ENCODE measurements around the gene LIN54. TPM values are rescaled to one million over a fixed set of nuclear protein-coding genes. Genes with fewer than 3 reads are reported as not detected.
"Not testable (repeated sequence)": the region's sequence is repeated elsewhere in the genome, so short reads cannot be mapped to it uniquely, and the experiment has no call there.

The LIN54 gene
- total and polyA plus RNA-seq, 4 donors, result 2.0 to 17.1 (median 5.2) TPM

- not testable (repeated sequence) for H3K27ac ChIP-seq (ENCODE audit: low read depth in 1 of 2, low read length in 2 of 2); DNase-seq (ENCODE audit: low spot score); H3K9ac ChIP-seq (ENCODE audit: low read depth in 1 of 2, low read length in 2 of 2); H3K4me3 ChIP-seq (ENCODE audit: low read depth in 1 of 3, low read length in 3 of 3); H3K4me1 ChIP-seq (ENCODE audit: control insufficient read depth in 4 of 4, insufficient read depth in 4 of 4, low read length in 3 of 4); H3K27me3 ChIP-seq (ENCODE audit: control insufficient read depth in 4 of 4, insufficient read depth in 4 of 4, low read length in 3 of 4); H3K9me3 ChIP-seq (ENCODE audit: control insufficient read depth in 4 of 4, low read length in 3 of 4)
- over 99% methylated on average over 2 of the region's 2 CpGs for WGBS
- H3K36me3 ChIP-seq (ENCODE audit: control insufficient read depth in 4 of 4, insufficient read depth in 3 of 4, low read depth in 1 of 4, low read length in 3 of 4), result peaks cover 2 to 22% (median 8%) of the 10 kb centered on the region in 4 donors
These were observed 96.7 kb downstream of the LIN54 start for GRCh38 chr4:82913968-82914367.

- peaks cover 0 to 4% (median 0%) of the 10 kb centered on the region in 4 donors for H3K4me1 ChIP-seq (ENCODE audit: control insufficient read depth in 4 of 4, insufficient read depth in 4 of 4, low read length in 3 of 4)
- DNase-seq (ENCODE audit: low spot score), result no peak
- no peaks in the 10 kb centered on the region for H3K9me3 ChIP-seq (ENCODE audit: control insufficient read depth in 4 of 4, low read length in 3 of 4)
- no peak for TF ChIP-seq ATF3 (IDR thresholded peaks at IDR 0.05)
- no peak for TF ChIP-seq SP1 (IDR thresholded peaks at IDR 0.05)
- TF ChIP-seq RXRA (IDR thresholded peaks at IDR 0.05), result no peak
- no peak for TF ChIP-seq HNF4A (conservative IDR thresholded peaks at IDR 0.05)
- no peak for TF ChIP-seq NR2F2 (IDR thresholded peaks at IDR 0.05)
- no peaks in the 10 kb centered on the region for H3K27me3 ChIP-seq (ENCODE audit: control insufficient read depth in 4 of 4, insufficient read depth in 4 of 4, low read length in 3 of 4)
- H3K36me3 ChIP-seq (ENCODE audit: control insufficient read depth in 4 of 4, insufficient read depth in 3 of 4, low read depth in 1 of 4, low read length in 3 of 4), result peaks cover 2 to 22% (median 8%) of the 10 kb centered on the region in 4 donors
- no peak overlapping the region for H3K4me3 ChIP-seq (ENCODE audit: low read depth in 1 of 3, low read length in 3 of 3)
- H3K9ac ChIP-seq (ENCODE audit: low read depth in 1 of 2, low read length in 2 of 2), result no peak overlapping the region
- WGBS, result 49% methylated on average over 2 of the region's 2 CpGs
- H3K27ac ChIP-seq (ENCODE audit: low read depth in 1 of 2, low read length in 2 of 2), result no peak overlapping the region
These were observed 97.3 kb downstream of the LIN54 start for GRCh38 chr4:82913305-82913704.

DNA sequence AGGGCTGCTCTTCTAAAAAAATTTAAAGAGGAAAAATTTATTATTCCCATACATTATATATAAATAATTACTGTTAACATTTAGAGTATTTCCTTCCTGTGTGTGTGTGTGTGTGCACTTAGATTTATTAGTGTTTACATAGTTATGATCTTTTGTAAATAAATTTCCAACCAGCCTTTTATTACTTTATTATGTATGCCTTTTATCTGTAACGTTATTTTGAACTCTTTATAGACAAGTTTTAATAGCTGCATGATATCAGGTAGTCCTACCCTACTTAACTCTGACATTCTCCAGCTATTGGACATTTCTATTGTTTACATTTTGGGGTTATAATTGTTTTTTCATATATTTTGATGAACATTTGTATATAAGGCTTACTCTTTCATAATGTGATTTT is 101.3 kb downstream of the LIN54 start:
- H3K27ac ChIP-seq (ENCODE audit: low read depth in 1 of 2, low read length in 2 of 2), result no peak overlapping the region
- 81% methylated on average over 1 of the region's 1 CpG for WGBS
- H3K9ac ChIP-seq (ENCODE audit: low read depth in 1 of 2, low read length in 2 of 2), result no peak overlapping the region
- H3K4me1 ChIP-seq (ENCODE audit: control insufficient read depth in 4 of 4, insufficient read depth in 4 of 4, low read length in 3 of 4), result peaks cover 0 to 4% (median 0%) of the 10 kb centered on the region in 4 donors
- H3K36me3 ChIP-seq (ENCODE audit: control insufficient read depth in 4 of 4, insufficient read depth in 3 of 4, low read depth in 1 of 4, low read length in 3 of 4), result peaks cover 0 to 21% (median 6%) of the 10 kb centered on the region in 4 donors
- no peak overlapping the region for H3K4me3 ChIP-seq (ENCODE audit: low read depth in 1 of 3, low read length in 3 of 3)
- DNase-seq (ENCODE audit: low spot score), result no peak
- no peaks in the 10 kb centered on the region for H3K27me3 ChIP-seq (ENCODE audit: control insufficient read depth in 4 of 4, insufficient read depth in 4 of 4, low read length in 3 of 4)
- TF ChIP-seq EGR1 (IDR thresholded peaks at IDR 0.05; ENCODE audit: low read depth in 2 of 2), result no peak
- no peak for TF ChIP-seq MAX (IDR thresholded peaks at IDR 0.05)
- no peak for TF ChIP-seq ATF3 (IDR thresholded peaks at IDR 0.05)
- TF ChIP-seq ZBTB33 (IDR thresholded peaks at IDR 0.05), result no peak
- TF ChIP-seq REST (IDR thresholded peaks at IDR 0.05), result no peak
- no peak for TF ChIP-seq NR2F2 (IDR thresholded peaks at IDR 0.05)
- no peak for TF ChIP-seq SP1 (IDR thresholded peaks at IDR 0.05)
- no peak for TF ChIP-seq GABPA (IDR thresholded peaks at IDR 0.05 in 1 of 2, conservative IDR thresholded peaks at IDR 0.05 in 1 of 2)
- TF ChIP-seq RXRA (IDR thresholded peaks at IDR 0.05), result no peak
- no peak for TF ChIP-seq FOXA1 (IDR thresholded peaks at IDR 0.05)
- no peak for TF ChIP-seq JUND (IDR thresholded peaks at IDR 0.05)
- TF ChIP-seq TAF1 (conservative IDR thresholded peaks at IDR 0.05), result no peak
- TF ChIP-seq FOXA2 (IDR thresholded peaks at IDR 0.05), result no peak
- TF ChIP-seq RAD21 (IDR thresholded peaks at IDR 0.05), result no peak
- no peak for TF ChIP-seq HNF4G (IDR thresholded peaks at IDR 0.05)
- TF ChIP-seq YY1 (IDR thresholded peaks at IDR 0.05), result no peak
- no peak for TF ChIP-seq CTCF (IDR thresholded peaks at IDR 0.05; ENCODE audit: low read depth, low read length, missing input control)
- no peak for TF ChIP-seq HNF4A (conservative IDR thresholded peaks at IDR 0.05)
- no peaks in the 10 kb centered on the region for H3K9me3 ChIP-seq (ENCODE audit: control insufficient read depth in 4 of 4, low read length in 3 of 4)
